Left ventricle myocardium inferior (tissue), 1 donor: ENCODE measurements around the gene IL17RE. TPM values are rescaled to one million over a fixed set of nuclear protein-coding genes. Genes with fewer than 3 reads are reported as not detected.
A peak's percentile ranks its signal among the peaks of the same experiment; 100 is the strongest.

ENCODE experiments used
- DNase-seq: peaks from one replicate; pipeline ENCODE4 v3.0.0-alpha.2; 2020
- H3K27ac ChIP-seq: fragments of 200-600 bp; replicated peaks from 2 replicates; pipeline ENCODE4 v1.8.0; 2021
- H3K27me3 ChIP-seq: fragments of 200-600 bp; 2 replicates; pipeline ENCODE4 v1.8.0; 2021; ENCODE audit warnings: low read depth
- H3K36me3 ChIP-seq: fragments of 200-600 bp; 2 replicates; pipeline ENCODE4 v1.8.0; 2021
- H3K4me1 ChIP-seq: fragments of 200-600 bp; 2 replicates; pipeline ENCODE4 v1.8.0; 2021
- H3K4me3 ChIP-seq: fragments of 200-600 bp; 2 replicates; pipeline ENCODE4 v1.8.0; 2021; ENCODE audit warnings: mild to moderate bottlenecking, moderate library complexity
- H3K9me3 ChIP-seq: fragments of 200-600 bp; replicated peaks from 2 replicates; pipeline ENCODE4 v1.8.0; 2021
- intact Hi-C: fragments of 100-400 bp; cut with micrococcal nuclease; formaldehyde crosslinking; loops from one replicate; pipeline ENCODE4 v1.11.0; 2022
- total RNA-seq: library from RNA; stranded (reverse); fragmentation: NEBNext Ultra II Directional; extraction: Animal tissue kit (Norgen Biotek cat#: 25700); gene quantifications from one replicate; pipeline ENCODE4 v1.2.1, GENCODE V29; 2021
- TF ChIP-seq, protein P1 (sequence below): fragments of 200-600 bp; IDR thresholded peaks from 2 replicates; pipeline ENCODE4 v1.8.0; 2021; ENCODE audit warnings: antibody characterized with exemption, mild to moderate bottlenecking, borderline replicate concordance
- donor health status: DM: no; HTN: yes; CAD: no; lungs with severe emphysema.

Gene IL17RE
- total RNA-seq, 1 donor from 2014 or later = 0.58 TPM

DNA sequence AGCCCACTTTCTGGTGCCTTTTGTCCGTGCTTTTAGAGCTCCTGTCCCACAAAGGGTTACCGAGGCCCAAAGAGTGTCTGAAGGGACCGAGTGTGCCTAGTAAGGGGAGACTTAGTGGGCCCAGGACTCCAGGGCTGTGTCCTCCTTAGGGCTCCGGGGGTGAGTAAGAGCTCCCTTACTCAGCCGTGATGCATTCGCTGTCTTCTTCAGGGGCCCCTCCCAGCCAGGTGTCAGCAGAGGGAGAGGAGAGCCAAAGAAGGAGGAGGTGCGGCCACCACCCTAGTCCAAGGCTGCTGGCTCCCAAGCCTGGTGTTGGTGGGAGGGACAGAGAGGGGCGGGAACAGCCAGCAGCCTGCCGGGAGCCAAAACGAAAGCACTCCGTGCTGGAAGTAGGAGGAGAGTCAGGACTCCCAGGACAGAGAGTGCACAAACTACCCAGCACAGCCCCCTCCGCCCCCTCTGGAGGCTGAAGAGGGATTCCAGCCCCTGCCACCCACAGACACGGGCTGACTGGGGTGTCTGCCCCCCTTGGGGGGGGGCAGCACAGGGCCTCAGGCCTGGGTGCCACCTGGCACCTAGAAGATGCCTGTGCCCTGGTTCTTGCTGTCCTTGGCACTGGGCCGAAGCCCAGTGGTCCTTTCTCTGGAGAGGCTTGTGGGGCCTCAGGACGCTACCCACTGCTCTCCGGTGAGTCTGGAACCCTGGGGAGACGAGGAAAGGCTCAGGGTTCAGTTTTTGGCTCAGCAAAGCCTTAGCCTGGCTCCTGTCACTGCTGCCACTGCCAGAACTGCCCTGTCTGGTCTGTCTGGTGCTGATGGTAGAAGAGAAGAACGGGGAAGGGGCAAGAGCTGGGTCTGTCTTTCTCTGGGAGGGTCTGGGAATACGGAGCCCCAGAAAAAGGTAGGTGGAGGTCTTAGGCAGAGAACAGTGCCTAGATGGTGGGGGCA is 14.4 kb downstream of the IL17RE start, which contains the start of gene IL17RC:
Gene IL17RC, plus strand, starts transcription at position 365 of the 947 bp plus-strand sequence. Its CDS starts 218 bp downstream, at position 583.
- Histone ChIP-seq H3K9me3 (no peaks in the 10 kb centered on the region), H3K4me1 (peaks cover 47% of the 10 kb centered on the region), H3K27me3 (no peaks in the 10 kb centered on the region), H3K4me3 (peak within 1 kb of the TSS; percentile 74), H3K36me3 (peaks cover 22% of the 10 kb centered on the region), H3K27ac (peak within 1 kb of the TSS; percentile 96)
- intact Hi-C loops = no loop called here
- TF ChIP-seq, protein P1, sequence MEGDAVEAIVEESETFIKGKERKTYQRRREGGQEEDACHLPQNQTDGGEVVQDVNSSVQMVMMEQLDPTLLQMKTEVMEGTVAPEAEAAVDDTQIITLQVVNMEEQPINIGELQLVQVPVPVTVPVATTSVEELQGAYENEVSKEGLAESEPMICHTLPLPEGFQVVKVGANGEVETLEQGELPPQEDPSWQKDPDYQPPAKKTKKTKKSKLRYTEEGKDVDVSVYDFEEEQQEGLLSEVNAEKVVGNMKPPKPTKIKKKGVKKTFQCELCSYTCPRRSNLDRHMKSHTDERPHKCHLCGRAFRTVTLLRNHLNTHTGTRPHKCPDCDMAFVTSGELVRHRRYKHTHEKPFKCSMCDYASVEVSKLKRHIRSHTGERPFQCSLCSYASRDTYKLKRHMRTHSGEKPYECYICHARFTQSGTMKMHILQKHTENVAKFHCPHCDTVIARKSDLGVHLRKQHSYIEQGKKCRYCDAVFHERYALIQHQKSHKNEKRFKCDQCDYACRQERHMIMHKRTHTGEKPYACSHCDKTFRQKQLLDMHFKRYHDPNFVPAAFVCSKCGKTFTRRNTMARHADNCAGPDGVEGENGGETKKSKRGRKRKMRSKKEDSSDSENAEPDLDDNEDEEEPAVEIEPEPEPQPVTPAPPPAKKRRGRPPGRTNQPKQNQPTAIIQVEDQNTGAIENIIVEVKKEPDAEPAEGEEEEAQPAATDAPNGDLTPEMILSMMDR = no peak
- peak; percentile 87 for DNase-seq

DNA sequence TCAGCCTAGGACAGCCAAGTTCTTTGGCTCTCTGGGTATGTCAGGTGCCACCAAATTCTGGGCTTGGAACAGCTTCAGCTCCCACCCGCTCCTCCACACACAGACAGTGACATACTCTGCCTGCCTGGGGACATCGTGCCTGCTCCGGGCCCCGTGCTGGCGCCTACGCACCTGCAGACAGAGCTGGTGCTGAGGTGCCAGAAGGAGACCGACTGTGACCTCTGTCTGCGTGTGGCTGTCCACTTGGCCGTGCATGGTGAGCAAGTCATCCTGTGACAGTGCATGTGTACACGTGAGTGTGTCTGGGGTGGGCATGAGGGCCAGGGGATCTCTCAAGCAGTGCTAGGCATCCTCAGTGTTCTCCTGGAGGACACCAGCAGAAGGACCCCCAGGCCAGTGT is 15.2 kb downstream of the IL17RE start:
- Histone ChIP-seq H3K36me3 (peaks cover 23% of the 10 kb centered on the region), H3K4me3 (peak overlapping the region; percentile 74), H3K27me3 (no peaks in the 10 kb centered on the region), H3K27ac (peak overlapping the region; percentile 96), H3K4me1 (peaks cover 47% of the 10 kb centered on the region), H3K9me3 (no peaks in the 10 kb centered on the region)
- DNase-seq = no peak
- intact Hi-C loops = no loop called here
- TF ChIP-seq, protein P1 = no peak

DNA sequence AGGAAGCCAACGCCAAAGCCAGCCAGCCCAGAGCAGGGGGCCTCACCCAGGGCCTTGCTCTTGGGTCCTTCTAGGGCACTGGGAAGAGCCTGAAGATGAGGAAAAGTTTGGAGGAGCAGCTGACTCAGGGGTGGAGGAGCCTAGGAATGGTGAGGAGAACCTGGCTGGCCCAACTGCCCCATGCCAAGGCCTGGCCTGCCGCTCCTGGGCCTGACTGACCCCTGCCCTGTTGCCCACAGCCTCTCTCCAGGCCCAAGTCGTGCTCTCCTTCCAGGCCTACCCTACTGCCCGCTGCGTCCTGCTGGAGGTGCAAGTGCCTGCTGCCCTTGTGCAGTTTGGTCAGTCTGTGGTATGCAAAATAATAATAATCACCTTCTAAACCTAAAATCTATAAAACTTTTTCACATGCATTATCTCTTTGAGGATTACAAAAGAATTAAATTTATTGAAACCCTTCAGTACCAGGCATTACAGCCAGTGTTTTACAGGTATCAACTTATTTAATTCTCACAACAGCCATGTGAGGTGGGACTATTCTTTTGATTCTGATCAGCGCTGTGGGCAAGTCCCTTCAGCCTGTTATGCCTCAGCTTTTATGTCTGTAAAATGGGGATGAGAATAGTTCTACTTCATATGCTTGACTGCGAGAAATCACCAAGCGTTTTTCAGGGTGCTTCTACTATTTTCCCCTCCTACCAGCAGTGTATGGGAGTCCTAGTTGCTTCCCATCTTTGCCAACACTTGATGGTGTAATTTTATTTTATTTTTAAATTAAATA is 15.8 kb downstream of the IL17RE start:
- Histone ChIP-seq H3K36me3 (peaks cover 24% of the 10 kb centered on the region), H3K27ac (no peak overlapping the region), H3K27me3 (no peaks in the 10 kb centered on the region), H3K4me3 (peak overlapping the region; percentile 74), H3K9me3 (no peaks in the 10 kb centered on the region), H3K4me1 (peaks cover 47% of the 10 kb centered on the region)
- TF ChIP-seq, protein P1 = no peak
- intact Hi-C loops = no loop called here
- no peak for DNase-seq

DNA sequence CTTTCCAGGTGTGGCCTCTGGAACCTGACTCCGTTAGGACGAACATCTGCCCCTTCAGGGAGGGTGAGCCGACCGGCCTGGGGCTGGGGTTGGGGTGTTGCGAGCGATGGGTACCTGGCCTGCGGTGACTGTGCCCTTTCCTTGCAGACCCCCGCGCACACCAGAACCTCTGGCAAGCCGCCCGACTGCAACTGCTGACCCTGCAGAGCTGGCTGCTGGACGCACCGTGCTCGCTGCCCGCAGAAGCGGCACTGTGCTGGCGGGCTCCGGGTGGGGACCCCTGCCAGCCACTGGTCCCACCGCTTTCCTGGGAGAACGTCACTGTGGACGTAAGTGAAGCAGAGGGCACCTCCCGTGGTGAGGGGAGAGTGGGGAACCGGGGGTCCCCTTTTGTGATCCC is 25.5 kb downstream of the IL17RE start:
- Histone ChIP-seq H3K9me3 (no peaks in the 10 kb centered on the region), H3K4me1 (peaks cover 16% of the 10 kb centered on the region), H3K36me3 (peaks cover 58% of the 10 kb centered on the region), H3K27ac (no peak overlapping the region), H3K27me3 (no peaks in the 10 kb centered on the region), H3K4me3 (no peak overlapping the region)
- DNase-seq = no peak
- TF ChIP-seq, protein P1 = no peak
- intact Hi-C loops = no loop called here

DNA sequence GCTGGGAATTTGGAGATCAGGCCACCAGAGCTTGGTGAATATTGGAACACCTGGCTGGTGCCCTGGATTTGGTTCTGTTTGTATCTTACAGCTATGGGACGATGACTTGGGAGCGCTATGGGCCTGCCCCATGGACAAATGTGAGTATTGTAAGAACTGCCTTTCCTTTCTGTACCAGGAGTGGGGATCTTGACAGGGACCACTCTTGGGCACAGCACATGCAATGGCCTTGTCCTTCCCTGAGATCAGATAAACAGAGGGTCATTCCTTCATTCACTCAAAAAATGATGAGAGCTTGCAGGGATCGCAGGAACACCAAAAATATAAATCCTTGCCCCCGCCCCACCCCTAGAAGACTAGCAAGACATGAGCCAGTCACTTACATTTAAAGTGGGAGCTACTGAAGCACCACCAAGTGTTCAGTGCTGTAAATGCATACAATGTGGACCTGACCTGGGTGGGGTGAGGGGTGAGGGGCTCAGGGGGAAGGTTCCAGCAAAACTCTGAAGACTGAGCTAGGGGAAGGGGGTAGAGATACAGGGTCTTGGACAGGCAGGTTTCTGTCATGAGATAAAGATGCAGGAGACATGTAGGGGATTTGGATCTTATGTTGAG is 28.3 kb downstream of the IL17RE start:
- Histone ChIP-seq H3K4me3 (no peak overlapping the region), H3K27ac (no peak overlapping the region), H3K4me1 (peaks cover 40% of the 10 kb centered on the region), H3K9me3 (no peaks in the 10 kb centered on the region), H3K27me3 (no peaks in the 10 kb centered on the region), H3K36me3 (peaks cover 34% of the 10 kb centered on the region)
- intact Hi-C loops = no loop called here
- no peak for DNase-seq
- TF ChIP-seq, protein P1 = no peak
